HG02938 (cell line): ENCODE results near the gene EFCAB9.

Experiments used
- ATAC-seq: cut with Tn5 transposase; IDR thresholded peaks from one replicate; pipeline ENCODE4 v1.9.1; 2021; ENCODE audit warnings: mild to moderate bottlenecking, moderate library complexity; ENCODE audit not compliant: unreplicated experiment

The EFCAB9 gene

DNA sequence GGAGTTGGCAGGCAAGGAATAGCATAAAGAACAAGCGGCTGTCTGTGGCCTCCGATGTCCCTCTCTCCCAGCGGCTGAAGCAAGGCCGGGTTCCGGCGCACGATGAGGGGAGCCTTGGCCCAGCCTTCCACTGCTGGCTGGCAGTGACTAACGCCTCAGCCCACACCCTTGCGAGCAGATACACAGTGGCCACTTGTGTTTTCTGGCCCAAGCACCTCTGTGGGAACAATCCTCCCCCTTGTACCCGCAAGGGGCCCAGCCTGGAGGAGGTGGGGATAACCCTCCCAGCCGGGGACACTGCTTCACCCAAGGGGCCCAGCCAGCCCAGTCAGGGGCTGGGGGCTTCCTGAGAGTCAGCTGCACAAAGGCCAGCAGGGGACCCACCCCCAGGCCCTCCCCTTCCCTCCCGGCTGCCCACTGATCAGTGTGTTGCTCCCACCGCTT lies 29.2 kb upstream of the EFCAB9 start:
- no peak for ATAC-seq

DNA sequence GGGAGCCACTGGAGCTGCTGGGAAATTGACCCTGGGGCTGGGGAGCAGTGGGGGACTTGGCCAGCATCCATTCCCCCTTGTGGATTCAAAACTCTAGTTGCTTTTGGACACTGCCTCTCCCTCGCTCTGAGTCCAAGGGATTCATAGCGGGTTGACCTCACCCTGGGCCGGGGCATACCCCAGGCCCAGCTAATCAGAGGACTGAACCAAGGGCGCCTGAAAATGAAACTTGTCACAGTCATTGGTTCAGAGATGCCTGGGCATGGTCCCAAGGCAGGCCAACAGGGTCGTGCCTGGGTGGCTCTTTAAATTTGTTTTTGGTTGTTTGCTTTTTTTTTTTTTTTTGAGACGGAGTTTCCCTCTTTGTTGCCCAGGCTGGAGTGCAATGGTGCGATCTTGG lies 28.5 kb upstream of the EFCAB9 start:
- ATAC-seq, result no peak

DNA sequence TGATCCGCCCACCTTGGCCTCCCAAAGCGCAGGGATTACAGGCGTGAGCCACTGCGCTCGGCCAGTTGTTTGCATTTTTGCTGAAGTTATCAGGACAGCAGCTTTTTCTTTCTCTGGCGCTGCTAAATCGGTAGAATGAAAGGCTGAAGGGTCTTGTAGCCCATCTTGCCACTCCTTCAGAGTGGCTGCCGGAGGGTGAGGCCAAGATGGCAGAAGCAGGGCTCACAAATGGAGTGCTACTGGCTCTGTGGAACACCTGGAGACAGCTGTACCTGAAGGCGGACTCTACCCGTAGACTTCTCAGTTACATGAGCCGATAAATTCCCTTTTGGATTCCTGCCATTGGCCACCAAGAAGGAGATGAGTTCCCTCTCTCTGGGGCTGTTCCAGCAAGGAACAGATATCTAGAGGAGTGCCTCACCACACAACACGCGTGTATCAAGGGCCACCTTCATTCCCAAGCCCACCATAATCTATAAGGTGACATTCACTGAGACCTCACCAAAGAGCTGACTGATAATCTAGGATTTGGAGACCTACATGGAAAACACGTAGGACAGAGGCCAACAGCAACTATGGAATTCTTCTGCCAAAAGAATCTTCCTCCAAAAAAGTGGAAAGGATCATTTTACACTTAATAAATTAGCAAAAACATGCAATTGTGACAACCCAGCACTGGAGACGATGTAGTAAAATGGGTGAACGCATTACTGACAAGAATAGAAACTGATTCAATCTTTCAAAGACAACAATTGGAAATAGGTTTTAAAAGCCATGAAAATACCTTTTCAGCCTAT lies 27.7 kb upstream of the EFCAB9 start:
- no peak for ATAC-seq

DNA sequence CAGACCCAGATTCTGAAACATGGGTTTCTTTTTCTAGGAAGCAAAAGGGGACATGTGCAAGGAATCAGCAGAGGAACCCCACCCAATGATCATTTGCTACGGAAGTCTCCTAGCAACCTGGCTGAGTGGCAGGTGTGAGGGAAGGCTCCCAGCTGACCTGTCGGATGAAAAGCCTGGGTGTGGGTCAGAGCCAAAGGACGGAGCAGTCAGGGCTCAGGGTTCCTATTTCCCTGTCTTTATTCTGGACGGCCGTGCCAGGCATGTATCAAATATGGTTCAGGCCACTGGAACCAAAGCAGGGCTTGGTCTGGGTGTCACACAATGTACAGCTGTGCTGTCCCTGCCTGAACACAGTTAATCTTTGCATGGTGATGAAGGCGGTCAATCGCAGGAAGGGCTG lies 26.1 kb upstream of the EFCAB9 start:
- ATAC-seq, result no peak

DNA sequence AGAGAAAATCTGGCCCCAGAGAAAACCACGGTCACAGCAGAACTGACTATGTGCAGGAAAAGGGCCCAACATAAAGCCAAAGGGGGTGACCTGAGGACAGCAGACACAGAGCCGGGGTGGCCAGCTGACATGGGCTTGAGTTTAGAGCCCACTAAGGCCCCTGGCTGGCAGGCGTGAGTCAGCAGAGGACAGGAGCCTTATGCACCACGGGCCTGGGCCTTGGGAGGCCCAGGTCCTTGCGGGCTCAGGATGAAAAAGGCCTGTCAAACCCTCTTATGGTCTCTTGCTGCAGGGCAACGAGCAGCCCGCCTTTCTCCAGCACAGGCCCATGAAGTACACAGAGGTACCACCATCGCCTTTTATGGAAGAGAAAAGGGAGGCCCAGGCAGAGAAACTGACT lies 25.7 kb upstream of the EFCAB9 start:
- no peak for ATAC-seq

DNA sequence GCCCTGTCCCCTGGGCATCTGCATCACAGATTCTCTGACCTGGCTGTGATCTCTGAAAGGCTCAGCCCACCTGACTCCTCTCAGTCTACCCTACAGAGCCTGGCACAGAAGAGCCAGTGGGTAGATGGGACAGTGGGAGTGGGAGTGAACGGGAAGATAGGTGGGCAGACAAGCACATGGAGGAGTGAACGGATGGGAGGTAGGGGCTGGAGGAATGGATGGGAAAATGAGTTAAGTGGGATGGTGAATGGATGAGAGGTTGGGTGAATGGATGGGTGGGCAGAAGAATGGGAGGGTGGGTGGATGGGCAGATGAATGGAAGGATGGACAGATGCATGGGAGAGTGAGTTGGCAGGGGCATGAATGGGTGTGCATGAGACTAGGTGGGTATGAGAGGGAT lies 24.8 kb upstream of the EFCAB9 start:
- ATAC-seq, result no peak

DNA sequence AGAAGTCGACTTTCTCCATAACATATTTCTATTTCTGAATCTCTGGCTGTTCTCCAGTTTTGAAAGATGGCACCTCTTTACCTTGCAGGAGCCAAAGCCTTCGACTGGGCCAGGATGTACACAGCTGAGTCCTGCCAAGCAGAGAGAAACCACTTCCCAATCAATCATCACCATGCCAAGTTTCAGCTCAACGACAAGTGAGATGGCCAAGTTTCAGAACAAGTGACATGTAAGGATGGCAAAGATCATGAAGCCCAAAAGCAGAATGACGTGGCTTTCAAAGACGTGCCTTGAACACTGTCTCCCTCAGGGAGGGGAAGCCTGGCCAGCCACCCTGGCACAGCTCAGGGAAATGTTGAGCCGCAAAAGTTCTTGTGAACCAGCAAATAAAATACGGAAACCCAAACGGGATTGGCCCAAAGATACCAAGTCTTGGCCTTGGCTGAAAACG lies 23.7 kb upstream of the EFCAB9 start:
- ATAC-seq, result no peak

DNA sequence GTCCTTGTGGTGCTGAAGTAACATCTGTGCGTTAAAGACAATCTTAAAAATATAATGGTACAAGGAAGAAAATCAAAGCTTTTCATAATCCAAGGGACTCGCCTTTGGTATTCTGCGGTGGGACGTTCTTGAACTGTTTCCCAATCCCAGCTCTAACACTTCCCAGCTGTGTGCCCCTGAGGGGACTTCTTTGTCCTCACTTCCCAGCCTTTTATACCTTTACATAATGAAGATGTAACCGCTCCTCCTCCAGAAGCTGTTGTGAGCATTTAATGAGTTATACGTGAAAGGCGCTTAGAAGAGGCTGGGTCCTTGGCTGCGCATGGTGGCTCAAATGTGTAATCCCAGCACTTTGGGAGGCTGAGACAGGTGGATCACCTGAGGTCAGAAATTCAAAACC lies 22.9 kb upstream of the EFCAB9 start:
- no peak for ATAC-seq

DNA sequence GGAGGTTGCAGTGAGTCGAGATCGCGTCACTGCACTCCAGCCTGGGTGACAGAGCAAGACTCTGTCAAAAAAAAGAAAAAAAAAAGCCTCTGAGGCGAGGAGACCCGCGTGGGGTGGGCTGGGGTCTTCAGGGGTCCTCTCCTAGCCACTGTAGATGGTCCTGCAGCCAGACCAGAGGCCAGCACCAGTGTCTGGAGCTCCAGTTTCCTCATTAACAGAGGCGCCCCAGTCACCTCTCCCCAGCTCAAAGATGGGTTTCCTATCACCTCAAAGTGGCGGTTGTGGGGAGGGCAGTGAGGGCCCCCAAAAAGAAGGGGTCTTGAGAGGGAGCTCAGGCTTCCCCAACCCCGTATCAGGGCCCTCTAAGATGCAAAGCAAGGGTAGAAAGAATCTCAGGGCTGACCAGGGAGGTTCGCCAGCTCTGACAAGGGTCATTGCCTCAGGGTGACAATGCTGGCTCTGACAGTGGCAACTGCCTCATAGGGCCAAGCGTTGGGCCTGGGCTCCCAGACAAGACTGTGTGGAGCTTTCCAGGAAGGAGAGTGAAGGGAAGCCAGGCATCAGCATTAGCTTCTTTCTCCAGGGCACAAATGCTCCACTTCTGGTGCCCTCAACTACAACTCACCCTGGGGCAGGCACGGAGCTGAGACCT lies 20.9 kb upstream of the EFCAB9 start:
- ATAC-seq, result no peak

DNA sequence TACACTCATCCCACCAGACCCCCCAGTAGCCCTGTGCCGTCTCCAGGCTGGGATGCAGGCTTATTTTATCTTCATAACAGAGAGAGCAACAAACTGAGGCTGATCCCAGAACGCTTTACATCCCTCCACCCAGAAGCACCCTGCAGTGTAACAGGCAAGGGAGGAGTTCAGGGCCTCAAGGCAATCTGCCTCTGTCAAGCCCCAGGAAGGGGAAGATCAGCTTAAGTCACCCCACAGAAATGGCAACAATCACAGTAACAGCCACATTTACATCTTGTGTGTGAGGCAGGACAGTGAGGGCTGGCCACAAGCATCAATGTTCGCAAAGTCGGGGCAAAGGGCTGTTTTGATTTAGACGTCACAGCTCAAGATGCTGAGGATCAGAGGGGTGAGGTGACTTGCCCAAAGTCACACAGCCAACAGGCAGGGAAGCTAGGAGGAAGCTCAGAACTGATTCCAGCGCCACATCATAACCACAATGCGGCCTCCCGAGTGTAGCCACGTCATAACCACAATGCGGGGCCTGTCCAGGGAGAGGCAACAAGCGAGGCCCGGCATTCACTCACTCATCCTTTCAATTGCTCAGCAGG lies 20.3 kb upstream of the EFCAB9 start:
- no peak for ATAC-seq

DNA sequence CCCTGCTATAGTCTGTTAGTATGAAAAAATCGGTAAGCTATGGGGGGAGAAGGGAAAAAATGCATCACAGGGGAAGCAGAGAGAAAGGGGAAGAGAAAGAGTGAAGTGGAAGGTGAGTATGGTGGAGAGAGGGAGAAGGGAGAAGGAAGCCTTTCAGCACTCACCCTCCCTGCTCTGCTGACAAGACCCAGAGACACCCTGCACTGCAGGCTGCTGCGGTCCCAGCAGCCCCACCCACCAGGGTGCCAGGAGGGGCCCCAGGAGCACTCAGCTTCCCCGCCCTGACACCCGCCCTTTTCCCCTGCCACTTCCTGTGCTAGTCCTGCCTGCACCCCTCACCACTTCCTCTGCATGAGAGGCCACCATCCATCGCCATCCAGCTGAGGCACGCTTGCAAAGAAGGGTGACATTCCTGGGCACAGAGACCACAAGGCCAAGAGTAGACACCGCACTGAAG lies 18.7 kb upstream of the EFCAB9 start:
- ATAC-seq, result no peak

DNA sequence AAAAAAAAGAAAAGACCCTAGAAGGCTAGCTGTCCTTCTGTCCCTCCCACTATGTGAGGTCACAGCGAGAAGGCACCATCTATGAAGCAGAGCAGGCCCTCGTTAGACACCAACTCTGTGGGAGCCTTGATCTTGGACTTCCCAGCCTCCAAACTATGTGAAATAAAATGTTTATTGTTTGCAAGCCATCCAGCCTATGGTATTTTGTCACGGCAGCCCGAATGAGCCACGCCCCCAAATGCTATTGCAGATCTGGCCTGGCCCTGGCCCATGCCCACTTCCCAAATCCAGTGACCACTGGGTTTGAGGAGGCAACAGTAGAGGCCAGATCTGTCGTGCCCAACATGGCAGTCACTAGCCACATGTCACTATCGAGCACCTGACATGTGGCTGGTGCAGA lies 16.8 kb upstream of the EFCAB9 start:
- no peak for ATAC-seq

DNA sequence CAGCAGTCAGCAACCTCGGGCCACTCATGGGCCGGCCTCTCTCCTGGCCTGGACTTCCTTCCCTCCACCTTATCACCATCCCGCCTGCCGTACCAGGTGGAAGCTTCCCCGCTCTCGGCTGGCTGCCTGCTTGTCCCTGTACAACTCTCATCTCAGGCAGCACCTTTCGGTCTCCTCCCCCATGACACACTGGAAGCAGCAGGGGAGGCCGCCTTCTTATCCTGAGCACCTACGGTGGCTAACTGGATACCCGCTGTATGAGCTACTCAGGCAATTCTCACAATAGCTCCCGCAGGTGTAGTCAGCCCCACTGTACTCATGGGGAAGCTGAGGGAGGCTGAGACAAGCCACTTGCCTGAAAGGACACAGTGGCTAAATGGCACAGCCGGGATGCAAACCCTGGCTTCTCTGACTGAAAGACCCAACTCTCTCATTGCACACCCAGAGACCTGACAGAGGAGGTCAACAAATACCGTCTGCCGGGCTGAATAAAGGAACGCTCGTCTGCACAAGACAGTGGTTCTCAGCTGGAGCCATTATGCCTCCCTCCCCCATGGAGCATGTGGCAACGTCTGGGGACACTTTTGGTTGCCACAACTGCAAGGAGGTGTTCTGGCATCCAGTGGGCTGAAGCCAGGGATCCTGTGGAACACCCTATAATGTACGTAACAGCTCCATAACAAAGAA lies 15.5 kb upstream of the EFCAB9 start:
- ATAC-seq, result no peak

DNA sequence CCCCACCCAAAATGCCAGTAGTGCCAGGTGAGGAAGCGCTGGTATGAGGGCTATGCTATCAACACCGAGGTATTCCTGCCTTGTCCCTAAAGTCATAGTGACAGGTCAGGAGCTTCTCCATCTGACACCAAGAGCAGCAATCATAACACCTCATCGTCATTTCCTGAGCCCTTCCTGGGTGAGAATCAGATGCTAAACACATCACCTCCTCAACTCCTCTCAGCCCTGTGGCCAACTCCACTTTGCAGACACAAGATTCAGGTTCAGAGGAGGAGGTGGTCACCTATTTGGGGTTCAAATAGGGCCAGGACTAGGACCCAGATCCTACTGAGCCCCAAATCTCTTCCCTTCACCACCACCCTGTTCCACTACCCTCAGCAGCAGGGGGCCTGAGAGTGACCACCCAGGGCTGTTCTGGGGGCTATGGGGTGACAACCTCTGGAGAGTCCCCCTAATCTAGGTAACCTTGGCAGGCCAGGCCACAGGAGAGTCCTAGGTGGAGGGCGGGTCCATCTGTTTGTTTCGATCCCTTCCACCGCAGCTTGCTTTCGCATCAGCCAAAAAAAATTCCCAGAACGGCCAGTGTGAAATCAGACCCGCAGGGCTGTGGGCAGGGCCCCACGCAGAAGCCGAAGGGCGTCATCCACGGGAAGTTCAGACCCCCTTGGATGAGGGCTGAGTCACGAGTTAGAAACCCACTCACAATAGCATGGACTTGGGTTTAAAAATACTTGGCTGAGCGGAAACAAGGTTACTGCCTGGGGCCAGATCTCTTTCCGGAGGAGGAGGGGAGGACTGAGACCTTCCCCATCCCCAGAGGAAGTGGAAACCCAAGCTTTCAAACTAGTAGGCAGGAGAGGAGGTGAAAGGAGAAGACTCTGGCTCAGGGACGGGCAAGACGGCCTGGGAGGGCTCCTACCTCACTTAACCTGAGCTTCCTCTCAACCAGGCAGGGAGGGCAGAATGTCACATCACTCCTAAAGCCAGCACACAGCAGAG lies 14.7 kb upstream of the EFCAB9 start:
- peak; percentile 24 for ATAC-seq

DNA sequence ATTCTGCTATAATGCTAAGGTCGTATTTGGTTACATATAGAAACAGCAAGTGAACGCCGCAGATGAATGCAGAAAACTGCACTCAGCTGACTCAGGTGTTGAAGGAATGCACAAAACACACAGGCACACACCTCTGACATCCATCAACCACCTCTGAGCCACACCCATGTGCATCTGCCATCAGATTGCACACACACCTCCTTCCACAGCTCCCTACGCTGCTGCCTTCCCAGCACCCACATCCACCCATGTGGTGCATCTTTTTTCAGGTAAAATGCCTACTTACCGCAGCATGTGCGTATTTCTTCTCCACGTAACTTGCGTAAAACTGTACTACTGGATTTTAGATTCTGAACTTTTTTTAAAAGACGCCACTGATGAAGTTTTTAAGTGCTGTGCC lies 13.0 kb upstream of the EFCAB9 start:
- no peak for ATAC-seq

DNA sequence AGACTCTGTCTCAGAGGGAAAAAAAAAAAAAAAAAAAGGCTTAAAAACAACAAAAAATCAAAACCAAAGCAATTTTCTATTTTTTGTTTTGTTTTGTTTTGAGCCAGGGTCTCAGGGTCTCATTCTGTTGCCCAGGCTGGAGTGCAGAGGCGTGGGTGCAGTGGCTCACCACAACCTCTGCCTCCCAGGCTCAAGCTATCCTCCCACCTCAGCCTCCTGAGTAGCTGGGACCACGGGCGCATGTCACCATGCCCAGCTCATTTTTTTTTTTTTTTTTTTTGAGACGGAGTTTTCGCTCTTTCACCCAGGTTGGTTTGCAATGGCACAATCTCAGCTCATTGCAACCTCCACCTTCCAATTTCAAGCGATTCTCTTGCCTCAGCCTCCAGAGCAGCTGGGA lies 11.7 kb upstream of the EFCAB9 start:
- no peak for ATAC-seq

DNA sequence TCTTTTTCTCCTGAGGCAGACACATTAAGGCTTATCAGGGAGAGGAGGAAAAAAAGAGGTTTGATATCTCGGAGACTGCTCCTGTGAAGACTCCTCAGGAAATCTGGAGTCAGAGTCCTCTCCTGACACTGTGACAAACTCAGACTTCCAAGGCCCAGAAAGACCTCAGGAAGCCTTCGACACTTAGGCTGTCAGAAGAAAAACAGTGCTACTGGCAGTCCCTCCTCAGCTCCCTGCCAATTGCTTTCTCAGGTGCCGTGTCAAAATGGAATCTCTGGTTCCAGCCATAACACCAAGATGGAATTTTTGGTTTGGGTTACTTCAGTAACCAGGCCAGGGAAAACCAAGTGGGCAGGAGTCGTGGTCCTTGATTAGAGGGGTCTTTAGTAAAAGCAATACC lies 10.1 kb upstream of the EFCAB9 start:
- ATAC-seq, result no peak

DNA sequence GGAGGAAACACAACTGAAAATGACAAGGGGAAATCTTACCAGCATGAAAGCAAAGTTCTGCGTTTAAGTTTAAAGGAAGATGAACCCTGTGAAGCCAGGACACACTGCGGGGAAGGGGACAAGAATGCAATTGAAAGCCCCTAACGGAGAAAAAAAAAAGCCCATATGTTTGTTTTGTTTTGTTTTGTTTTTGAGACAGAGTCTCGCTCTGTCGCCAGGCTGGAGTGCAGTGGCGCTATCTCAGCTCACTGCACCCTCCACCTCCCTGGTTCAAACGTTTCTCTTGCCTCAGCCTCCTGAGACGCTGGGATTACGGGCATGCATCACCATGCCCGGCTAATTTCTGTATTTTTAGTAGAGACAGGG lies 8.9 kb upstream of the EFCAB9 start:
- no peak for ATAC-seq

DNA sequence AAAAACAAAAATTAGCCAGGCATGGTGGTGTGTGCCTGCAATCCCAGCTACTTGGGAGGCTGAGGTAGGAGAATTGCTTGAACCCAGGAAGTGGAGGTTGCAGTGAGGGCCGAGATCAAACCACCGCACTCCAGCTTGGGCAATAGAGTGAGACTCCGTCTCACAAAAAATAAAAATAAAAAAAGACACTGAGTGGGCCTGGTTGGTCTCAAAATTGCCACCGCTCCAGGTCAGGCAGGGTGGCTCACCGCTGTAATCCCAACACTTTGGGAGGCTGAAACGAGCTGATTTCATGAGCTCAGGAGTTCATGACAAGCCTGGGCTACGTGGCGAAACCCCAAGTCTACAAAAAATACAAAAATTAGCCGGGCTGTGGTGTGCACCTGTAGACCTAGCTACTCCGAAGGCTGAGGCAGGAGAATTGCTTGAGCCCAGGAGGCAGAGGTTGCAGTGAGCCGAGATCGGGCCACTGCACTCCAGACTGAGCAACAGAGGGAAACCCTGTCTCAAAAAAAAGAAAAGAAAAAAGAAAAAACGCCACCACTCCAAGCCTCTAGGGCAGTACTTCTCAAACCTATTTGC lies 7.8 kb upstream of the EFCAB9 start:
- no peak for ATAC-seq
